H9 (cell line): ENCODE data around the gene GPRASP2. TPM values are rescaled to one million over a fixed set of nuclear protein-coding genes. Genes with fewer than 3 reads are reported as not detected.

Experiments
- DNase-seq: peaks from one replicate; pipeline ENCODE4 v3.0.0-alpha.2; 2017
- H2AFZ ChIP-seq: one replicate; pipeline ENCODE4 v1.6.1; 2013; ENCODE audit warnings: mild to moderate bottlenecking, low read length, control low read depth, moderate library complexity
- H2AK5ac ChIP-seq: 2 replicates; pipeline ENCODE4 v1.6.1; 2013; ENCODE audit warnings: low read length, control low read depth, mixed read lengths; ENCODE audit not compliant: insufficient read length
- H2BK120ac ChIP-seq: one replicate; pipeline ENCODE4 v1.6.1; 2013; ENCODE audit warnings: low read depth, mild to moderate bottlenecking, low read length, control low read depth, inconsistent platforms; ENCODE audit not compliant: poor library complexity, severe bottlenecking
- H2BK12ac ChIP-seq: 2 replicates; pipeline ENCODE4 v1.6.1; 2013; ENCODE audit warnings: low read length, control low read depth, mixed read lengths, low read depth; ENCODE audit not compliant: insufficient read length
- H2BK15ac ChIP-seq: 2 replicates; pipeline ENCODE4 v1.6.1; 2013; ENCODE audit warnings: low read depth, low read length, control low read depth
- H2BK20ac ChIP-seq: one replicate; pipeline ENCODE4 v1.6.1; 2013; ENCODE audit warnings: low read depth, mild to moderate bottlenecking, low read length, control low read depth, inconsistent platforms; ENCODE audit not compliant: poor library complexity, severe bottlenecking
- H2BK5ac ChIP-seq: 2 replicates; pipeline ENCODE4 v1.6.1; 2013; ENCODE audit warnings: low read length, control low read depth, mixed read lengths; ENCODE audit not compliant: insufficient read length
- H3K14ac ChIP-seq: 2 replicates; pipeline ENCODE4 v1.6.1; 2013; ENCODE audit warnings: low read length, control low read depth; ENCODE audit not compliant: insufficient read depth
- H3K18ac ChIP-seq: 2 replicates; pipeline ENCODE4 v1.6.1; 2013; ENCODE audit warnings: low read depth, mild to moderate bottlenecking, mixed read lengths, low read length, control low read depth; ENCODE audit not compliant: insufficient read length
- H3K23ac ChIP-seq: 2 replicates; pipeline ENCODE4 v1.6.1; 2013; ENCODE audit warnings: low read length, control low read depth, mixed read lengths, low read depth; ENCODE audit not compliant: insufficient read length
- H3K23me2 ChIP-seq: 2 replicates; pipeline ENCODE4 v1.6.1; 2013; ENCODE audit warnings: low read depth, mild to moderate bottlenecking, mixed read lengths, low read length, control low read depth; ENCODE audit not compliant: insufficient read length, poor library complexity, severe bottlenecking
- H3K27ac ChIP-seq: 2 replicates; pipeline ENCODE4 v1.5.1; 2013; ENCODE audit warnings: low read length, control low read depth, mixed read lengths, low read depth; ENCODE audit not compliant: insufficient read length
- H3K27me3 ChIP-seq: 2 replicates; pipeline ENCODE4 v1.6.1; 2013; ENCODE audit warnings: low read length, control low read depth, inconsistent platforms; ENCODE audit not compliant: insufficient read depth
- H3K4ac ChIP-seq: 2 replicates; pipeline ENCODE4 v1.6.1; 2013; ENCODE audit warnings: low read depth, mild to moderate bottlenecking, control low read depth, inconsistent platforms, low read length, moderate library complexity
- H3K4me1 ChIP-seq: 2 replicates; pipeline ENCODE4 v1.6.1; 2013; ENCODE audit warnings: low read length, control low read depth, inconsistent platforms; ENCODE audit not compliant: insufficient read depth
- H3K4me2 ChIP-seq: 2 replicates; pipeline ENCODE4 v1.6.1; 2013; ENCODE audit warnings: low read length, control low read depth, mixed read lengths; ENCODE audit not compliant: insufficient read length, insufficient read depth
- H3K56ac ChIP-seq: 2 replicates; pipeline ENCODE4 v1.6.1; 2013; ENCODE audit warnings: low read depth, mild to moderate bottlenecking, mixed read lengths, low read length, control low read depth; ENCODE audit not compliant: insufficient read length
- H3K79me1 ChIP-seq: 2 replicates; pipeline ENCODE4 v1.6.1; 2013; ENCODE audit warnings: low read depth, mild to moderate bottlenecking, moderate library complexity, low read length, control low read depth, inconsistent platforms; ENCODE audit not compliant: insufficient read depth, poor library complexity, severe bottlenecking
- H3K79me2 ChIP-seq: 2 replicates; pipeline ENCODE4 v1.6.1; 2013; ENCODE audit warnings: low read length, control low read depth, inconsistent platforms; ENCODE audit not compliant: insufficient read depth
- H3K9ac ChIP-seq: 2 replicates; pipeline ENCODE4 v1.6.1; 2013; ENCODE audit warnings: low read length, control low read depth, mixed read lengths; ENCODE audit not compliant: insufficient read length; ENCODE audit errors: extremely low read depth
- H3K9me3 ChIP-seq: one replicate; pipeline ENCODE4 v1.6.1; 2013; ENCODE audit warnings: low read depth, low read length, inconsistent platforms; ENCODE audit not compliant: control insufficient read depth
- H3T11ph ChIP-seq: one replicate; pipeline ENCODE4 v1.6.1; 2013; ENCODE audit warnings: mild to moderate bottlenecking, low read length, control low read depth, inconsistent platforms
- H4K20me1 ChIP-seq: one replicate; pipeline ENCODE4 v1.6.1; 2013; ENCODE audit not compliant: control insufficient read depth, insufficient read length, insufficient read depth
- H4K5ac ChIP-seq: 2 replicates; pipeline ENCODE4 v1.6.1; 2013; ENCODE audit warnings: low read depth, mild to moderate bottlenecking, mixed read lengths, low read length, control low read depth; ENCODE audit not compliant: insufficient read length
- H4K8ac ChIP-seq: replicated peaks from 2 replicates; pipeline ENCODE4 v1.6.1; 2013; ENCODE audit warnings: low read length, control low read depth, mixed read lengths, low read depth; ENCODE audit not compliant: insufficient read length
- H4K91ac ChIP-seq: 2 replicates; pipeline ENCODE4 v1.6.1; 2013; ENCODE audit warnings: low read depth, mild to moderate bottlenecking, moderate library complexity, mixed read lengths, low read length, control low read depth; ENCODE audit not compliant: insufficient read length
- H3K27ac Mint-ChIP-seq, 3 experiments: 2 replicates in 2 of 3; 3 replicates in 1 of 3; pipeline ENCODE4 v1.8.0; 2020 to 2021; ENCODE audit warnings: mixed read lengths in 3 of 3, mild to moderate bottlenecking in 1 of 3, moderate library complexity in 1 of 3
- H3K27me3 Mint-ChIP-seq: 2 replicates; pipeline ENCODE4 v1.8.0; 2021; ENCODE audit warnings: low read depth, mild to moderate bottlenecking, moderate library complexity, mixed read lengths
- H3K36me3 Mint-ChIP-seq, 3 experiments: 2 replicates in 2 of 3; 3 replicates in 1 of 3; pipeline ENCODE4 v1.8.0; 2020 to 2021; ENCODE audit warnings: low read depth in 3 of 3, mixed read lengths in 3 of 3; ENCODE audit not compliant: insufficient read depth in 1 of 3
- H3K4me1 Mint-ChIP-seq, 2 experiments: 2 replicates each; pipeline ENCODE4 v1.8.0; 2020; ENCODE audit warnings: mixed read lengths in 2 of 2
- H3K4me3 Mint-ChIP-seq, 2 experiments: 2 replicates in 1 of 2; 3 replicates in 1 of 2; pipeline ENCODE4 v1.8.0; 2020 to 2021; ENCODE audit warnings: mild to moderate bottlenecking in 2 of 2, mixed read lengths in 2 of 2, moderate library complexity in 1 of 2
- H3K9me3 Mint-ChIP-seq, 2 experiments: 2 replicates in 1 of 2; 3 replicates in 1 of 2; pipeline ENCODE4 v1.8.0; 2020; ENCODE audit warnings: mild to moderate bottlenecking in 2 of 2, mixed read lengths in 2 of 2, moderate library complexity in 1 of 2
- CTCF ChIP-seq: fragments of 200-600 bp; sonication (generic); conservative IDR thresholded peaks from 3 replicates; pipeline ENCODE4 v1.8.0; 2021; ENCODE audit warnings: antibody characterized with exemption, mild to moderate bottlenecking
- WGBS: extraction: QIAGEN DNeasy Blood & Tissue Kit; methylation state at CpG from one replicate; pipeline ENCODE4 v1.1.7; 2013; ENCODE audit warnings: missing lambda C conversion rate, low lambda C conversion rate, mixed read lengths; ENCODE audit not compliant: insufficient read length; ENCODE audit errors: extremely low coverage; 5-methylcytosine and 5-hydroxymethylcytosine counted together
- total RNA-seq: library from RNA; stranded (reverse); gene quantifications from 2 replicates; pipeline ENCODE4 v1.2.1, GENCODE V29; 2021

Gene GPRASP2
- total RNA-seq, 1 experiment from 2014 or later = 14.2 TPM

DNA sequence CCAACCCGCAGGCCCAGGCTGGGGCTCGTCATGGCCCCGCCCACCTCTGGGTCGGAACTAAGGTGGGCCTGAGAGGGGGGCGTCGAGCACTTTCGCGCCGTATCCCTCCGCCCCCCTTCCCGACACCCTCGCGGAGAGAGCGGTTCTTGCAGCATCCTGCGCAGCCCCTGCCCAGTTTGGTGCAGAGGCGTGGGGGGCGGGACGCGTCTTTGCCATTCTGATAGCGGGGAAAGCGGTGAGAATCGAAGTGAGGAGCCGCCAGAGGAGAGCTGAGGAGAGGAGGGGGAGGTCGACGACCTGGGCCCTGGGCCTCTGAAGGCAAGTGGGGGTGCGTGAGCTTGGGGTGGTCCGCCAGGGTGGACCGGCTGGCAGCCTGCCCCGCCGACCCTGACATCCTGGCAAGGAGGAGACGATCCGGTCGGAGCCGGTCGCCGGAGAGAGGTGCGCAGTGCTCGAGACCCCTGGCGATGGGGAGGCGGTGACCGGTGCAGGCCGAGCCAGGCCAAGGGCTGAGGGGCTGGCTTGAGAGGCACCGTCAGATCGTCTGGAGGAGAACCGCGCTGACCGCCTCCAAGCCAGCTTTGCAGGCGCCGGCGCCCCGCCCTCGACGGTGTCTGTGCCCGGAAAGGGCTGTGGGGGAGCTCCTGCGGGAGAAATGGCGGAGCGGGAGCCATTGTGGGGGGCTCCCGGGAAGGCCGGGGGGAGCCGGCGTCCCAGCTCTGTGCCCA, 33.8 kb downstream of the GPRASP2 start:
- Histone ChIP-seq H3K9ac (peak overlapping the region; percentile 34), H2BK5ac (no peak overlapping the region), H3K4ac (no peak overlapping the region), H4K91ac (no peak overlapping the region), H3K23ac (no peak overlapping the region), H3K56ac (no peak overlapping the region), H4K8ac (no peak overlapping the region), H3K4me2 (peak overlapping the region; percentile 53), H3K4me1 (no peaks in the 10 kb centered on the region; the same call in 1 of the 2 replicates), H2BK15ac (no peak overlapping the region), H2BK120ac (no peak overlapping the region), H2AFZ (no peak overlapping the region), H3K23me2 (no peaks in the 10 kb centered on the region), H3K14ac (no peak overlapping the region), H3K79me2 (no peaks in the 10 kb centered on the region), H3K27me3 (no peaks in the 10 kb centered on the region), H2BK12ac (no peak overlapping the region), H3K27ac (no peak overlapping the region), H4K5ac (no peak overlapping the region), H3K79me1 (no peaks in the 10 kb centered on the region), H3T11ph (no peak overlapping the region), H3K18ac (peak overlapping the region; percentile 79), H3K9me3 (peaks cover 41% of the 10 kb centered on the region), H2AK5ac (no peak overlapping the region), H2BK20ac (no peak overlapping the region), H4K20me1 (no peaks in the 10 kb centered on the region)
- Mint-ChIP-seq H3K36me3 (peaks cover 0 to 8% (median 0%) of the 10 kb centered on the region in 3 experiments; a peak in 4 of 7 replicates), H3K27ac (peak overlapping the region in 1 of 3 experiments; percentile 62; a peak in 1 of 7 replicates), H3K9me3 (peaks cover 59 to 69% of the 10 kb centered on the region in 2 experiments), H3K4me1 (peaks cover 9 to 13% of the 10 kb centered on the region in 2 experiments), H3K27me3 (peaks cover 2% of the 10 kb centered on the region; the same call in 1 of the 2 replicates), H3K4me3 (peak overlapping the region in 1 of 2 experiments; percentile 91; a peak in 3 of 5 replicates)
- WGBS = no CpG with 5 or more reads among the region's 61 CpGs
- TF ChIP-seq CTCF = no peak
- DNase-seq = peak; percentile 69
